ENCODE results near the gene CDH23. TPM values are rescaled to one million over a fixed set of nuclear protein-coding genes. Genes with fewer than 3 reads are reported as not detected.

The CDH23 gene
- total RNA-seq, 1 experiment from 2014 or later = 0.34 TPM

GRCh38 chr10:71766717-71767419, 370.1 kb downstream of the CDH23 start:
- H3K4me3 ChIP-seq (ENCODE audit: low read depth, low read length) = no peak overlapping the region
- intact Hi-C loops (cut with micrococcal nuclease; ENCODE audit: unreplicated experiment) = loop anchor here (1.0 kb wide), 1 partner anchor 14 kb away; no protein-coding TSS in a partner anchor
- H3K4me3 Mint-ChIP-seq (ENCODE audit: unreplicated experiment) = peak overlapping the region; percentile 64
- no peaks in the 10 kb centered on the region for H3K9me3 ChIP-seq
- no peak for TF ChIP-seq CTCF (IDR thresholded peaks at IDR 0.05; ENCODE audit: insufficient read depth in 1 of 2, low read depth in 1 of 2, low read length in 1 of 2, severe bottlenecking in 1 of 2, unreplicated experiment in 1 of 2)
- no peaks in the 10 kb centered on the region for H3K27me3 ChIP-seq (replicated peaks; ENCODE audit: control insufficient read depth, insufficient read depth, low read length)
- H3K27ac Mint-ChIP-seq (ENCODE audit: unreplicated experiment) = peak overlapping the region; percentile 98
- peaks cover 69% of the 10 kb centered on the region for H3K4me1 ChIP-seq
- H3K36me3 ChIP-seq (ENCODE audit: control insufficient read depth, insufficient read depth, low read length) = no peaks in the 10 kb centered on the region; the same call in 1 of the 2 replicates
- no peaks in the 10 kb centered on the region for H3K9me3 Mint-ChIP-seq (ENCODE audit: unreplicated experiment)
- H3K36me3 Mint-ChIP-seq (ENCODE audit: insufficient read depth, unreplicated experiment) = peaks cover 15% of the 10 kb centered on the region
- no TSS peak for BruUV-seq (replicated peaks)
- peak; percentile 95 to 98 for DNase-seq
- ChIA-PET POLR2A (interaction anchor here (0.6 to 1.6 kb wide), 7 partner anchors 10 to 1729 kb away, joined by 3 to 7 read pairs (median 3); partner anchors contain the start of genes PPP3CB and PSAP), CTCF (interaction anchor here (0.6 to 2.3 kb wide), 15 partner anchors 9 to 1763 kb away, joined by 3 to 12 read pairs (median 4); partner anchors contain the start of gene PSAP)
- H3K27me3 Mint-ChIP-seq (ENCODE audit: insufficient read depth, unreplicated experiment) = no peaks in the 10 kb centered on the region
- peaks cover 35% of the 10 kb centered on the region for H3K4me1 Mint-ChIP-seq (ENCODE audit: low read depth, unreplicated experiment)

GRCh38 chr10:71767420-71768035, 370.8 kb downstream of the CDH23 start:
- Mint-ChIP-seq H3K9me3 (ENCODE audit: unreplicated experiment) (no peaks in the 10 kb centered on the region), H3K27ac (ENCODE audit: unreplicated experiment) (peak overlapping the region; percentile 98), H3K27me3 (ENCODE audit: insufficient read depth, unreplicated experiment) (no peaks in the 10 kb centered on the region), H3K4me3 (ENCODE audit: unreplicated experiment) (peak overlapping the region; percentile 64), H3K4me1 (ENCODE audit: low read depth, unreplicated experiment) (peaks cover 41% of the 10 kb centered on the region), H3K36me3 (ENCODE audit: insufficient read depth, unreplicated experiment) (peaks cover 15% of the 10 kb centered on the region)
- DNase-seq = peak; percentile 79 to 93
- no peak for TF ChIP-seq CTCF (IDR thresholded peaks at IDR 0.05; ENCODE audit: insufficient read depth in 1 of 2, low read depth in 1 of 2, low read length in 1 of 2, severe bottlenecking in 1 of 2, unreplicated experiment in 1 of 2)
- Histone ChIP-seq H3K36me3 (ENCODE audit: control insufficient read depth, insufficient read depth, low read length) (no peaks in the 10 kb centered on the region; the same call in 1 of the 2 replicates), H3K9me3 (no peaks in the 10 kb centered on the region), H3K4me1 (peaks cover 70% of the 10 kb centered on the region), H3K4me3 (ENCODE audit: low read depth, low read length) (no peak overlapping the region), H3K27me3 (replicated peaks; ENCODE audit: control insufficient read depth, insufficient read depth, low read length) (no peaks in the 10 kb centered on the region)
- intact Hi-C loops (cut with micrococcal nuclease; ENCODE audit: unreplicated experiment) = no loop called here
- POLR2A ChIA-PET = interaction anchor here (0.9 to 1.6 kb wide), 5 partner anchors 10 to 1728 kb away, joined by 3 to 7 read pairs (median 4); partner anchors contain the start of genes PPP3CB and PSAP
- CTCF ChIA-PET = interaction anchor here (0.6 to 2.3 kb wide), 11 partner anchors 10 to 1762 kb away, joined by 3 to 12 read pairs (median 4); no protein-coding TSS in a partner anchor
- BruUV-seq (replicated peaks) = no TSS peak

GRCh38 chr10:71769279-71769823, 372.6 kb downstream of the CDH23 start:
- Histone ChIP-seq H3K27me3 (replicated peaks; ENCODE audit: control insufficient read depth, insufficient read depth, low read length) (no peaks in the 10 kb centered on the region), H3K4me1 (peaks cover 84% of the 10 kb centered on the region), H3K36me3 (ENCODE audit: control insufficient read depth, insufficient read depth, low read length) (no peaks in the 10 kb centered on the region; the same call in 1 of the 2 replicates), H3K9me3 (no peaks in the 10 kb centered on the region), H3K4me3 (ENCODE audit: low read depth, low read length) (no peak overlapping the region)
- POLR2A ChIA-PET = no interaction called here
- Mint-ChIP-seq H3K9me3 (ENCODE audit: unreplicated experiment) (no peaks in the 10 kb centered on the region), H3K27me3 (ENCODE audit: insufficient read depth, unreplicated experiment) (no peaks in the 10 kb centered on the region), H3K27ac (ENCODE audit: unreplicated experiment) (peak overlapping the region; percentile 98), H3K4me1 (ENCODE audit: low read depth, unreplicated experiment) (peaks cover 46% of the 10 kb centered on the region), H3K4me3 (ENCODE audit: unreplicated experiment) (no peak overlapping the region), H3K36me3 (ENCODE audit: insufficient read depth, unreplicated experiment) (peaks cover 9% of the 10 kb centered on the region)
- no peak for TF ChIP-seq CTCF (IDR thresholded peaks at IDR 0.05; ENCODE audit: insufficient read depth in 1 of 2, low read depth in 1 of 2, low read length in 1 of 2, severe bottlenecking in 1 of 2, unreplicated experiment in 1 of 2)
- intact Hi-C loops (cut with micrococcal nuclease; ENCODE audit: unreplicated experiment) = no loop called here
- DNase-seq = no peak
- CTCF ChIA-PET = no interaction called here
- BruUV-seq (replicated peaks) = no TSS peak

Data from Caco-2 (cell line).